RPMI8226 (cell line): ENCODE results near the gene AK1.
"Not testable (repeated sequence)": the region's sequence is repeated elsewhere in the genome, so short reads cannot be mapped to it uniquely, and the experiment has no call there.

Source experiments
- DNase-seq: peaks from one replicate; pipeline ENCODE4 v3.0.0-alpha.2; 2015

AK1 gene

GRCh38 chr9:127845619-127846018 is 31.9 kb downstream of the AK1 start:
- DNase-seq: not testable (repeated sequence)

DNA sequence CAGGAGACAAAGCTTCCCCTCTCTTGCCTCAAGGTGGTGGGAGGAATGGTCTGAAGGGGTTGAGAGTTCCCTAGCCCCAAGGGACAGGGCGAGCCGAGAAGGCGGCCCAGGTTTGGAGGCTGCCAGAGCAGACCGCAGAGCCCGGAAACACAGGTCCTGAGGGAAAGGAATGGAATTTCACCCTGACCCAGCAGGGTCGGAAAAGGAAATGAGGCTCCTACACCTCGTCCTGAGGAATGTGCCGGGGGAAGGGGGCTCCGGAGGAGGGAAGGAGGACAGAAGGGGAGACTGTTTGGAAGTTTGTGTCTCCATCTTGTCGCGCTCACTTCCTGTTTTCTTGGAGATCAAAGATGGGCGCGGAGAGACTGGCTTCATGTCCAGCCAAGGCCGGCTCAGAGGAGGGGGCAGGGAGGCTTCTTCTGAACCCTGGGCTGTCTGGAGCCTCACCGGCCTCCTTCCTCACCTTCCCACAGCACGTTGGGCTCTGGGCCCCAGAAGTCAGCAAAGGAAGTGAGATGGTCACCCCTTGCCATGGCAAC is 32.6 kb downstream of the AK1 start:
- no peak for DNase-seq

GRCh38 chr9:127841087-127841835 is 36.2 kb downstream of the AK1 start:
- no peak for DNase-seq

DNA sequence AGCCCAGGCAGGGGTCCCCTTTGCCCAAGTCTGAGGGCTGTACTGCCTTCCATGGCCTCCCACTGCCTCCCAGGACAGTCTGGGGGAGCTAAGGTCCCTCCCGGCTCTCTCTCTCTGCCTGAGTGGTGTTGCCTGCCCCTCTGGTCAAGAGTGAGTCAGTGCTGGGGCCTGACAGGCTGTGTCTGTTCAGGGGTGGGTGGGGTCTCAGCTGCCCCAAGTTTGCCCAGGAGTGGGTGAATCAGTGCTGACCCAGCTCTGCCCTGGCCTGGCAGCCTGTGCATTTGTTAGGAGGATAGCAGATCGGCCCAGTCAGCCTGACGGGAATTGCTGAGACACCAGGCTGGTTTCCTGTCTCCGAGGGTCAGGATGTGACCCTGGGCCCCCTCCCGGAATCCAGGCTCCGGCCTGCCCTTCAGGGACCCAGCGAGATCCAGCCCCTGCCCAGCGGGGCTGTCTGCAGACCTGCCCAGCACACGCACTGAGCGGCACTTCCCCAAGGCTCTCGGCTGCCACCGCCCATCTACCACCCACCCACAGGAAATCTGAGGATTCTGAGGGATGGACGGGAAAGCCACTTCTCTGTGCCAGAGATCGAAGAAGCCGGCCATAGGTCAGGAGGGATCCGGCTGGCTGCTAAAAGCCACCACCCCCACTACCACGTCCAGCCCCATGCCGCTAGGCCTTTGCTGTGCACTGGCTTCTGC is 38.9 kb downstream of the AK1 start:
- DNase-seq: no peak

- DNase-seq: peak; percentile 70
Observed at GRCh38 chr9:127837346-127837745, 40.1 kb downstream of the AK1 start.

GRCh38 chr9:127836561-127836960 is 40.9 kb downstream of the AK1 start:
- DNase-seq: not testable (repeated sequence)

DNA sequence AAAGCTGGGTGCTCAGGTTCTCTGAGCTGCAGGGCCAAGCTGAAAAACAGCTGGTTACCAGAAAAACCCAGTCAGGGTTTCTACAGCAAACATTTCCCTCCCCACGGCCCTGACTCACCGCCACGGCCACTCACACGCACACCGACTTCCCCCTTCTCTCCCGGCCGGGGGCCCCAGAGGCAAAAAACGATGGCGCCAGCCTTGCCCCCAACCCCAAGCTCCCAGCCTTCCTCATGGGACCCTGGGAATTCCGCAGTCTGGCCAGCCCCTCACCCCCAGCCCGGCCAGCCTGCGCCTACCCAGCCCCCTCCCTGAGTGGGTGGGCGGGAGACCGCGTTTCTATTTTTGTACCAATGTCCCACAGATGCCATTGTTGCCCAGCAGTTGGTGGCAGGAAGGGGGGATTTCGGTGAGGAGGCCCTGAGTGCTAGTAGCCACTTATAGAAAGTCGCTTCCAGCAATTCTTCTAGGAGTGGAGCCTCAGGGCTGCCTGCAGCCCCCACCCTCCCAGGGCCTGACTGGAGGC is 41.4 kb downstream of the AK1 start:
- peak; percentile 33 for DNase-seq

GRCh38 chr9:127833555-127833954 is 43.9 kb downstream of the AK1 start:
- DNase-seq: no peak

DNA sequence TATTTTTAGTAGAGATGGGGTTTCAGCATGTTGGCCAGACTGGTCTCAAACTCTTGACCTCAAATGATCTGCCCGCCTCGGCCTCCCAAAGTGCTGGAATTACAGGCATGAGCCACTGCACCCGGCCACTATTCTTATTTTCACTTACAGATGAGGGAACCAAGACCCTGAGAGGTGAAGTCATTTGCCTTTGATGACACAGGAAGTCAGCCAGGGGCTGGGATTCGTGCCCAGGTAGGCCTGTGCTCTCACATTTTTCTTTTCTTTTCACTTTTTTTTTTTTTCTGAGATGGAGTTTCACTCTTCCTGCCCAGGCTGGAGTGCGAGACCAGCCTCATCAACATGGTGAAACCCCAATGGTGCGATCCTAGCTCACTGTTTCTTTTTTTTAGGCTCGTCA is 45.2 kb downstream of the AK1 start:
- peak; percentile 77 for DNase-seq

GRCh38 chr9:127829205-127829906 is 48.1 kb downstream of the AK1 start:
- DNase-seq: no peak

DNA sequence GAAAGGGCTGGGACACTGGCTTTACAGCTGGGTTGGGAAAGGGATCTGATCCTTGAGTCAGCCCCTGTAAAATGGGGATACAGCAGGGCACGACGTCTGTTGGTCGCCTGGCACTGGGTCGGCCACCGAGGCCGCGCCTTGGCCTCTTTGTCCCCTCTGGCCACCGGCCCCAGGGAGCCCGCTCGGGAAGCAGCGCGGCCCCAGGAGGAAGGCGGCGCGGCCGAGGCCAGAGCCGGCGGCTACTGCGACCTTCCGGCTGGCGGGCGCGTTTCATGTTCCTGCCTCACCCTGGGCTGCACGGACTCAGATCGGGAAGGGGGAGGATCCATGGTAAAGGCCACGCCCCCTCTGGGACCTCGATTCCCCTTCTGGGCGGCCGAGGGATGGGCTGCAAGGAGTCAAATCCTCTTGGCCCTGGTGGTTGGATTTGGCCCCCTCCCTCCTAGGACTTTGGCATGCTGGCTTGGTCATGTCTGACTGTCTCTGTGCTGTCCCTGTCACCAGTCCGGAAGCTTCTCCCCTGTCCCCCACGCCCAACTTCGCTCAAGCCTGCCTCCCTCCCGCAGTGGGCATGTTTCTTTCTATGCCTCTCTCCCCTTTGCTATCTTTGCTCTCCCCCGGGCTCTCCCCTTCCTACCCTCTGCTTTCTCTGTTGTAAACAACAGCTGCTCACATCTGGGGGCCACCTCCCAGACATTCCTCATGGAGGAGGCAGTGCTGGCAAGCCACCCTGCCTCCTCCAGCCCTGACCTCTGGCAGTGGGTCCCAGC is 49.0 kb downstream of the AK1 start:
- no peak for DNase-seq

- no peak for DNase-seq
Observed at GRCh38 chr9:127826253-127826913, 51.1 kb downstream of the AK1 start.

DNA sequence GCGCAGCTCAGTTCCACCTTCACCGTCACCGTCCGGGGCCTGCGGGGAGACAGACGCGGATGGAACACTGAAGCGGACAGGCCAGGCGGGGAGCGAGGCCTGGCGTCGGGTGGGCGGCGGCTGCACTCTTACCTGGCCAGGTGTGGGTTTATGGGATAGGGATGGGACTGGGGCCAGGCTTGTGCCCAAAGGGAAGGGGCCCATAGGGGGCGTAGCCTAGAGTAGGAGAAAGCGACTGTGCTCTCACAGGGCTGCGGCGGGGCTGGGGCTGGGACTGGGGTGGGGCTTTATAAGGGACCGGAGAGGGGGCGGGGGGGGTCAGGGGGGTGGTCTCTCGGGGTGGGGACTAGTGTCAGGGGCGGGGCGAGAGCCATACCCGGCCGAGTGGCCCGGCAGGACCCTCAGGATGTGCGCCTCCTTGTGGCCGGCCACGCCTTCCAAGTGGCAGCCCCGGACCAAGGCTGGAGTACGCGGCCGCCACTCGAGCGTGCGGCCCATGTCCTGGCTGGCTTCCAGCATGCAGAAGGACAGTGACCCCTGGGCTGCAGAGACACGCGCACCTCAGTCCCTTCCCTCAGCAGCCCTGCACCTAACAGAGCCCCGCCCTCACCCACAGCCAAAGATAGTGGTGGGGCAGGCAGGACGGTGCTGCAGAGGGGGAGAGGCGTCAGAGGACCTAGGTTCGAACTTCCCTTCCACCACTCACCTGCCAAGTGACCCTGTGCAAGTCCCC is 52.0 kb downstream of the AK1 start:
- DNase-seq: peak; percentile 43

GRCh38 chr9:127822108-127822507 is 55.4 kb downstream of the AK1 start:
- no peak for DNase-seq

DNA sequence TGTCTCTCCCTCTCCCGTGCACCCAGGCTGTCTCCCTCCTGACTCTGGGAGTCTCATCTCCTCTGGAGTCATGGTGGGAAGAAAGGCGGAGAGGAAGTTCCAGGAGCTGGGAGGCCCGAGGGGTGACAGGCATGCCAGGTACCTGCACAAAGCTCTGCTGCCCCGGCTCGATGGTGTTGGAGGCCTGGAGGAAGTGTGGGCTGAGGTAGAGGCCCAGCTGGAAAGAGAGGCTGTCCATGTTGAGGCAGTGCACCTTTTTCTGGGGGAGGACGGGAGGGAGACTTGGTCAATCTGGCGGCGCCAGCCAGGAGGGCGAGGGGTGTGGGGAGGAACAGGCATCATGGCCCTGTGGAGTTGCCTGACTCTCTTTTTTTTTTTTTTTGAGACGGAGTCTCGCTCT is 58.9 kb downstream of the AK1 start:
- no peak for DNase-seq

DNA sequence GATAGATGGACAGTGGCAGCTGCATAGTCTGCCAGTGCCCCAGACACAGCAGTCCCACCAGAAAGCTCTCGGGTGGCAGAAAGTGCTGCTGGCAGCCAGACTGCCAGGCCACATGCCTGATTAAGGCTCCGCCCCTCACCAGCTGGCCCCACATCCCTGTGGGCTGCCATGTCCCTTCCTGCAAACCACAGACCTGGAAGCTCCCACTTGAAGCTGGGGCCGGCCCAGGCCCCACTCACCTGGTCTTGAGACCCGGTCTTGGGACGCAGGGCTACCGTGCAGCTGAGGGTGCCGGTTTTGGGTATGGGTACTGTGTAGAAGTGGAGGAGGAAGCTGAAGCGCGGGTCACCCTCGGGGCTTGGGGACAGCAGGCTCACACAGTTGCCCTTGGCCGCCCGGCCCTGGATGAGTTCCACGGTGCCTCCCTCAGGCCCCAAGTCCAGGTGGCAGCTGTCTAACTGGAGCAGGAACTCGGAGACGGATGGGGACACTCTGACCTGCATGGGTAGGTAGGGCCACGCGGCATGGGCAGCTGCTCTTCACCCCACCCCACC is 59.5 kb downstream of the AK1 start:
- DNase-seq: no peak

DNA sequence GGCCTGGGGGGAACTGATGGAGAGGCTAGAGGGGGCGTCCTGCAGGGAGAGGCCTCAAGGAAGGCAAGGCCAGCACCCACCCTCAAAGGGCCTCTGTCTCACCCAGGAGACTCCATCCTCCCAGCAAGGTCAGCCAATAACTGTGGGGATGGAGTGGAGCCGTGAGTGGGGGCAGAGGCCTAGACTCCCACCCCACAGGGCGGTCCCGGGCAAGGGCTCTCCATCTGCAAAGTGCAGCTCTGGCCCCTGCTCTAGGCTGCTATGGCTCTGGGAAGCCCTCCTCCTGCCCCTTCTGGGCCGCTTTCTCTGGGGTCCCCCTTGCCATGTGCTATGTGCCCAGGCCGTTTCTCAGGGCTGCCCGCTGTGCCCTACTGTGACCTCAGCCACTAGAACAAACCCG is 60.7 kb downstream of the AK1 start:
- no peak for DNase-seq
